Measurements from ENCODE around the gene SLC4A9.
"Not testable (repeated sequence)": the region's sequence is repeated elsewhere in the genome, so short reads cannot be mapped to it uniquely, and the experiment has no call there.

Gene SLC4A9

GRCh38 chr5:140337880-140338279 is 22.1 kb upstream of the SLC4A9 start:
- Histone ChIP-seq H3K9ac (ENCODE audit: low read length in 5 of 5) (no peak overlapping the region), H3K27me3 (ENCODE audit: control insufficient read depth in 5 of 5, insufficient read depth in 4 of 5, low read length in 5 of 5) (no peaks in the 10 kb centered on the region), H3K36me3 (ENCODE audit: control insufficient read depth in 5 of 5, insufficient read depth in 5 of 5, low read length in 5 of 5) (peaks cover 0 to 76% (median 50%) of the 10 kb centered on the region in 5 donors), H3K27ac (ENCODE audit: low read depth, low read length) (no peak overlapping the region), H3K9me3 (ENCODE audit: control insufficient read depth in 5 of 5, low read length in 5 of 5) (no peaks in the 10 kb centered on the region), H3K4me3 (ENCODE audit: low read depth in 1 of 5, low read length in 5 of 5) (no peak overlapping the region), H3K4me1 (ENCODE audit: control insufficient read depth in 5 of 5, insufficient read depth in 5 of 5, low read length in 5 of 5) (peaks cover 8 to 50% (median 36%) of the 10 kb centered on the region in 5 donors)

- peaks cover 0 to 71% (median 46%) of the 10 kb centered on the region in 5 donors for H3K36me3 ChIP-seq (ENCODE audit: control insufficient read depth in 5 of 5, insufficient read depth in 5 of 5, low read length in 5 of 5)
- peaks cover 8 to 55% (median 39%) of the 10 kb centered on the region in 5 donors for H3K4me1 ChIP-seq (ENCODE audit: control insufficient read depth in 5 of 5, insufficient read depth in 5 of 5, low read length in 5 of 5)
- no peak overlapping the region for H3K9ac ChIP-seq (ENCODE audit: low read length in 5 of 5)
- no peaks in the 10 kb centered on the region for H3K27me3 ChIP-seq (ENCODE audit: control insufficient read depth in 5 of 5, insufficient read depth in 4 of 5, low read length in 5 of 5)
- H3K9me3 ChIP-seq (ENCODE audit: control insufficient read depth in 5 of 5, low read length in 5 of 5) = no peaks in the 10 kb centered on the region
- no peak overlapping the region for H3K4me3 ChIP-seq (ENCODE audit: low read depth in 1 of 5, low read length in 5 of 5)
- H3K27ac ChIP-seq (ENCODE audit: low read depth, low read length) = no peak overlapping the region
These were observed 21.7 kb upstream of the SLC4A9 start for GRCh38 chr5:140338336-140338735.

- H3K36me3 ChIP-seq (ENCODE audit: control insufficient read depth in 5 of 5, insufficient read depth in 5 of 5, low read length in 5 of 5) = peaks cover 0 to 68% (median 41%) of the 10 kb centered on the region in 5 donors
These were observed 21.1 kb upstream of the SLC4A9 start for GRCh38 chr5:140338908-140339307.

GRCh38 chr5:140339636-140340035 is 20.4 kb upstream of the SLC4A9 start:
- Histone ChIP-seq H3K4me1 (ENCODE audit: control insufficient read depth in 5 of 5, insufficient read depth in 5 of 5, low read length in 5 of 5) (peaks cover 11 to 68% (median 48%) of the 10 kb centered on the region in 5 donors), H3K4me3 (ENCODE audit: low read depth in 1 of 5, low read length in 5 of 5) (no peak overlapping the region), H3K27me3 (ENCODE audit: control insufficient read depth in 5 of 5, insufficient read depth in 4 of 5, low read length in 5 of 5) (no peaks in the 10 kb centered on the region), H3K36me3 (ENCODE audit: control insufficient read depth in 5 of 5, insufficient read depth in 5 of 5, low read length in 5 of 5) (peaks cover 0 to 64% (median 35%) of the 10 kb centered on the region in 5 donors), H3K27ac (ENCODE audit: low read depth, low read length) (no peak overlapping the region), H3K9me3 (ENCODE audit: control insufficient read depth in 5 of 5, low read length in 5 of 5) (no peaks in the 10 kb centered on the region), H3K9ac (ENCODE audit: low read length in 5 of 5) (no peak overlapping the region)

More at GRCh38 chr5:140338908-140339307, 21.1 kb upstream of the SLC4A9 start:
- H3K9me3 ChIP-seq (ENCODE audit: control insufficient read depth in 5 of 5, low read length in 5 of 5) = no peaks in the 10 kb centered on the region
- H3K4me3 ChIP-seq (ENCODE audit: low read depth in 1 of 5, low read length in 5 of 5) = no peak overlapping the region
- H3K4me1 ChIP-seq (ENCODE audit: control insufficient read depth in 5 of 5, insufficient read depth in 5 of 5, low read length in 5 of 5) = peaks cover 11 to 60% (median 42%) of the 10 kb centered on the region in 5 donors
- no peak overlapping the region for H3K9ac ChIP-seq (ENCODE audit: low read length in 5 of 5)
- H3K27ac ChIP-seq (ENCODE audit: low read depth, low read length) = no peak overlapping the region
- H3K27me3 ChIP-seq (ENCODE audit: control insufficient read depth in 5 of 5, insufficient read depth in 4 of 5, low read length in 5 of 5) = no peaks in the 10 kb centered on the region

- no peak overlapping the region for H3K9ac ChIP-seq (ENCODE audit: low read length in 5 of 5)
- no peak overlapping the region for H3K27ac ChIP-seq (ENCODE audit: low read depth, low read length)
- peak overlapping the region in 1 of 5 donors; percentile 46 for H3K4me3 ChIP-seq (ENCODE audit: low read depth in 1 of 5, low read length in 5 of 5)
- peaks cover 11 to 77% (median 59%) of the 10 kb centered on the region in 5 donors for H3K4me1 ChIP-seq (ENCODE audit: control insufficient read depth in 5 of 5, insufficient read depth in 5 of 5, low read length in 5 of 5)
- H3K9me3 ChIP-seq (ENCODE audit: control insufficient read depth in 5 of 5, low read length in 5 of 5) = no peaks in the 10 kb centered on the region
- peaks cover 0 to 56% (median 27%) of the 10 kb centered on the region in 5 donors for H3K36me3 ChIP-seq (ENCODE audit: control insufficient read depth in 5 of 5, insufficient read depth in 5 of 5, low read length in 5 of 5)
- no peaks in the 10 kb centered on the region for H3K27me3 ChIP-seq (ENCODE audit: control insufficient read depth in 5 of 5, insufficient read depth in 4 of 5, low read length in 5 of 5)
These were observed 19.3 kb upstream of the SLC4A9 start for GRCh38 chr5:140340605-140341121.

GRCh38 chr5:140341591-140341990 is 18.4 kb upstream of the SLC4A9 start:
- H3K4me1 ChIP-seq (ENCODE audit: control insufficient read depth in 5 of 5, insufficient read depth in 5 of 5, low read length in 5 of 5) = peaks cover 11 to 72% (median 58%) of the 10 kb centered on the region in 5 donors

GRCh38 chr5:140342287-140342686 is 17.7 kb upstream of the SLC4A9 start:
- peak overlapping the region; percentile 78 for H3K27ac ChIP-seq (ENCODE audit: low read depth, low read length)
- peaks cover 11 to 76% (median 61%) of the 10 kb centered on the region in 5 donors for H3K4me1 ChIP-seq (ENCODE audit: control insufficient read depth in 5 of 5, insufficient read depth in 5 of 5, low read length in 5 of 5)
- peaks cover 0 to 43% (median 20%) of the 10 kb centered on the region in 5 donors for H3K36me3 ChIP-seq (ENCODE audit: control insufficient read depth in 5 of 5, insufficient read depth in 5 of 5, low read length in 5 of 5)
- peak overlapping the region in 4 of 5 donors; percentile 10 to 87 (median 37) for H3K4me3 ChIP-seq (ENCODE audit: low read depth in 1 of 5, low read length in 5 of 5)
- H3K9ac ChIP-seq (ENCODE audit: low read length in 5 of 5) = peak overlapping the region in 1 of 5 donors; percentile 19
- H3K9me3 ChIP-seq (ENCODE audit: control insufficient read depth in 5 of 5, low read length in 5 of 5) = no peaks in the 10 kb centered on the region
- no peaks in the 10 kb centered on the region for H3K27me3 ChIP-seq (ENCODE audit: control insufficient read depth in 5 of 5, insufficient read depth in 4 of 5, low read length in 5 of 5)

More at GRCh38 chr5:140341591-140341990, 18.4 kb upstream of the SLC4A9 start:
- no peaks in the 10 kb centered on the region for H3K9me3 ChIP-seq (ENCODE audit: control insufficient read depth in 5 of 5, low read length in 5 of 5)
- H3K36me3 ChIP-seq (ENCODE audit: control insufficient read depth in 5 of 5, insufficient read depth in 5 of 5, low read length in 5 of 5) = peaks cover 0 to 47% (median 23%) of the 10 kb centered on the region in 5 donors
- H3K27ac ChIP-seq (ENCODE audit: low read depth, low read length) = peak overlapping the region; percentile 63
- no peaks in the 10 kb centered on the region for H3K27me3 ChIP-seq (ENCODE audit: control insufficient read depth in 5 of 5, insufficient read depth in 4 of 5, low read length in 5 of 5)
- peak overlapping the region in 2 of 5 donors; percentile 18 to 19 for H3K9ac ChIP-seq (ENCODE audit: low read length in 5 of 5)
- H3K4me3 ChIP-seq (ENCODE audit: low read depth in 1 of 5, low read length in 5 of 5) = peak overlapping the region in 4 of 5 donors; percentile 10 to 46 (median 37)

- Histone ChIP-seq H3K9ac (ENCODE audit: low read length in 5 of 5) (peak overlapping the region in 1 of 5 donors; percentile 33), H3K36me3 (ENCODE audit: control insufficient read depth in 5 of 5, insufficient read depth in 5 of 5, low read length in 5 of 5) (peaks cover 0 to 36% (median 17%) of the 10 kb centered on the region in 5 donors)
These were observed 17.1 kb upstream of the SLC4A9 start for GRCh38 chr5:140342896-140343295.

GRCh38 chr5:140343849-140344248 is 16.1 kb upstream of the SLC4A9 start:
- Histone ChIP-seq H3K4me1 (ENCODE audit: control insufficient read depth in 5 of 5, insufficient read depth in 5 of 5, low read length in 5 of 5) (peaks cover 11 to 78% (median 67%) of the 10 kb centered on the region in 5 donors), H3K27ac (ENCODE audit: low read depth, low read length) (peak overlapping the region; percentile 78), H3K9ac (ENCODE audit: low read length in 5 of 5) (peak overlapping the region in 1 of 5 donors; percentile 68), H3K36me3 (ENCODE audit: control insufficient read depth in 5 of 5, insufficient read depth in 5 of 5, low read length in 5 of 5) (peaks cover 0 to 29% (median 14%) of the 10 kb centered on the region in 5 donors), H3K4me3 (ENCODE audit: low read depth in 1 of 5, low read length in 5 of 5) (peak overlapping the region in 4 of 5 donors; percentile 37 to 87 (median 74))
- H3K9me3 ChIP-seq (ENCODE audit: control insufficient read depth in 5 of 5, low read length in 5 of 5); H3K27me3 ChIP-seq (ENCODE audit: control insufficient read depth in 5 of 5, insufficient read depth in 4 of 5, low read length in 5 of 5): not testable (repeated sequence)

More at GRCh38 chr5:140342896-140343295, 17.1 kb upstream of the SLC4A9 start:
- Histone ChIP-seq H3K9me3 (ENCODE audit: control insufficient read depth in 5 of 5, low read length in 5 of 5) (no peaks in the 10 kb centered on the region), H3K4me3 (ENCODE audit: low read depth in 1 of 5, low read length in 5 of 5) (peak overlapping the region in 2 of 5 donors; percentile 33 to 87), H3K4me1 (ENCODE audit: control insufficient read depth in 5 of 5, insufficient read depth in 5 of 5, low read length in 5 of 5) (peaks cover 11 to 75% (median 67%) of the 10 kb centered on the region in 5 donors), H3K27ac (ENCODE audit: low read depth, low read length) (peak overlapping the region; percentile 78), H3K27me3 (ENCODE audit: control insufficient read depth in 5 of 5, insufficient read depth in 4 of 5, low read length in 5 of 5) (no peaks in the 10 kb centered on the region)

- no peaks in the 10 kb centered on the region for H3K9me3 ChIP-seq (ENCODE audit: control insufficient read depth in 5 of 5, low read length in 5 of 5)
- peak overlapping the region in 3 of 5 donors; percentile 26 to 84 (median 78) for H3K9ac ChIP-seq (ENCODE audit: low read length in 5 of 5)
- no peaks in the 10 kb centered on the region for H3K27me3 ChIP-seq (ENCODE audit: control insufficient read depth in 5 of 5, insufficient read depth in 4 of 5, low read length in 5 of 5)
- peak overlapping the region; percentile 74 for H3K27ac ChIP-seq (ENCODE audit: low read depth, low read length)
- peaks cover 11 to 73% (median 65%) of the 10 kb centered on the region in 5 donors for H3K4me1 ChIP-seq (ENCODE audit: control insufficient read depth in 5 of 5, insufficient read depth in 5 of 5, low read length in 5 of 5)
- peak overlapping the region; percentile 70 to 87 (median 80) for H3K4me3 ChIP-seq (ENCODE audit: low read depth in 1 of 5, low read length in 5 of 5)
- H3K36me3 ChIP-seq (ENCODE audit: control insufficient read depth in 5 of 5, insufficient read depth in 5 of 5, low read length in 5 of 5) = peaks cover 0 to 22% (median 10%) of the 10 kb centered on the region in 5 donors
These were observed 15.1 kb upstream of the SLC4A9 start for GRCh38 chr5:140344683-140345423.

Data from subcutaneous abdominal adipose tissue (tissue), 5 donors.